ENCODE measurements around the gene SLC19A1.

Gene SLC19A1

DNA sequence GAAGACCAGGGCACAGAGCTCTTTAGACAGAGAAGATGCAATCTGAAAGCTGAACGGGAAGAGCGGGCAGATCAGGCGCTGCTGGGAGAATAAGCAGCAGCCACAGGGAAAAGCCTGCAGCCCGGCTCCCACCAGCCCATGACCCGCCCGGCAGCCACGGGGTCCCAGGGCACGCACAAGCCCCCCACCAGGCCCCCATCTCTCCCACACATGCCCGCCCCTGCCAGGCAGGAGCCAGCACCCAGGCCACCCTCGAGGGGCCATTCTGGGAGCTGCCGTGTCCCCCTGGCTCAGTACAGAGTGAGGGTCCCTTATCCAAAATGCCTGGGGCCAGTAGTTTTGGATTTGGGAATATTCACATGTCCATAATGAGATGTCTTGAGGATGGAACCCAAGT, 16.3 kb downstream of the SLC19A1 start:
- no peak overlapping the region for H3K4me3 ChIP-seq (replicated peaks; ENCODE audit: low read depth, low read length)
- no peak for DNase-seq (ENCODE audit: extremely low read depth, low read depth)
- TF ChIP-seq, protein P1, sequence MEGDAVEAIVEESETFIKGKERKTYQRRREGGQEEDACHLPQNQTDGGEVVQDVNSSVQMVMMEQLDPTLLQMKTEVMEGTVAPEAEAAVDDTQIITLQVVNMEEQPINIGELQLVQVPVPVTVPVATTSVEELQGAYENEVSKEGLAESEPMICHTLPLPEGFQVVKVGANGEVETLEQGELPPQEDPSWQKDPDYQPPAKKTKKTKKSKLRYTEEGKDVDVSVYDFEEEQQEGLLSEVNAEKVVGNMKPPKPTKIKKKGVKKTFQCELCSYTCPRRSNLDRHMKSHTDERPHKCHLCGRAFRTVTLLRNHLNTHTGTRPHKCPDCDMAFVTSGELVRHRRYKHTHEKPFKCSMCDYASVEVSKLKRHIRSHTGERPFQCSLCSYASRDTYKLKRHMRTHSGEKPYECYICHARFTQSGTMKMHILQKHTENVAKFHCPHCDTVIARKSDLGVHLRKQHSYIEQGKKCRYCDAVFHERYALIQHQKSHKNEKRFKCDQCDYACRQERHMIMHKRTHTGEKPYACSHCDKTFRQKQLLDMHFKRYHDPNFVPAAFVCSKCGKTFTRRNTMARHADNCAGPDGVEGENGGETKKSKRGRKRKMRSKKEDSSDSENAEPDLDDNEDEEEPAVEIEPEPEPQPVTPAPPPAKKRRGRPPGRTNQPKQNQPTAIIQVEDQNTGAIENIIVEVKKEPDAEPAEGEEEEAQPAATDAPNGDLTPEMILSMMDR (IDR thresholded peaks at IDR 0.05; ENCODE audit: low read depth, low read length, missing control alignments): no peak

DNA sequence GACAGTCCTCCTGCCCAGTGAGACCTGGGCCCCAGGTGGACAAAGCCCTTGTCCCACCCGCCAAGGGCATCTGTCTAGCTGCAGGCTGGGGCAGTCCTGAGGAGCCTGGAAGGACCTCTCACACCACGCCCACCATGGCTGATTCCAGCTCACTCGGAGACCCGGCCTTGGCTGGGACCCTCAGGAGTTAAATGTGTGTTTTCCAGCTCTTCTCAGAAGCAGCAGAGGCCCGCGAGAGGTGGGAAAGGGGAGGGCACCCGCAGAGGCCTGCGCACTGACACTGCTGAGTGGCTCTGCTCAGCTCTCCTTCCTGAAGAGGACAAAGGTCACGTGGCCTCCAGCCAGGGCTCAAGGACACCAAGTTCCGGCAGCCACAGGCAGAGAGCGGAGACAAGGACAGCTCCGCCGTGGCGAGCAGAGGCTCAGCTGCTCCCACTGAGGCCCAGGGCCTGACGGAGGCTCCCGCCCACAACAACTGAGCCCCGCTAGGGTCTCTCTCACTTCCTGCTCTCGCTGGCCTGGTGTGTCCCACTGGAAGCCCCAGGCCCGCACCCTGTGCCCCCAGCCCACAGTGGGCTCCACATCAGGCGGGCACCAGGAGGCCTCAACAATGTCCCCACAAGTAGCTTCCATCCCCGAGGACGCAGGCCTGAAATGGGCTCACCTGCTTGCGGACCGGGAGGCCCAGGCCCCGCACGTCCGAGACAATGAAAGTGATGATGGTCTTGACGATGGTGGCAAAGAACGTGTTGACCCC, 16.9 kb downstream of the SLC19A1 start:
- TF ChIP-seq, protein P1 (IDR thresholded peaks at IDR 0.05; ENCODE audit: low read depth, low read length, missing control alignments): no peak
- H3K4me3 ChIP-seq (replicated peaks; ENCODE audit: low read depth, low read length): no peak overlapping the region
- DNase-seq (ENCODE audit: extremely low read depth, low read depth): no peak

- no peak for DNase-seq (ENCODE audit: extremely low read depth, low read depth)
- H3K4me3 ChIP-seq (replicated peaks; ENCODE audit: low read depth, low read length): no peak overlapping the region
- TF ChIP-seq, protein P1 (IDR thresholded peaks at IDR 0.05; ENCODE audit: low read depth, low read length, missing control alignments): no peak
These were observed 17.5 kb downstream of the SLC19A1 start for GRCh38 chr21:45524756-45525152.

DNA sequence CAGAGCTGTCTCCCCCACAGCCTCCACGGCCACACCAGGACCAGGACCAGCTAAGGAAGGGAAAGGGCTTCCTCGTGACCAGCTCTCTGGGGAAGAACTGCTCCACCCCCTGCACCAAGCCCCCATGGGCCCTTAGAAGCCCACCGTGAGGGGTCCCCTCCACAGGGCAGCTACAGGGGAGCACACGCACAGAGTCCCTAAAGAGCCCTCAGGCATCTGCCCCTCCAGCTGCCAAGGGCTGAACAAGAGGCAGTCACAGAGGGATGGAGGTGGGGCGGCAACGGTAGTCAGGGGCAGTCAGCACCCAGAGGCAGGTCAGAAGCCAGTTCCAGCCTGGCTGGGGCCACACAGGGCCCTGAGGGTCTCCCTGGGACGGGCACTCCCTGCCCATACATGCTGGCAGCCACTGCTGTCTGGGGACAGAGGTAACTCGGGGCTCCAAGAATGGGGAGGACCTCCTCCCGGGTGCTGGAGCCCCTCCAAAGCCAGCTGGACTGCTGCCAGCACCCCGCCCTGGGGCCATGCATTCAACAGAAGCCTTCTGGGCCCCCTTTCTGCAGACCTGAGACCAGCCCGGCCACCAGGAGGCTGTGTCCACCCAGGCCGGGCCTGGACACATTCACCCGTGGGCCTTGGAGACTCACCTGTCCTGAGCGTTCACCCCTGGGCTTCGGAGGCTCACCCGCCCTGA, 18.7 kb downstream of the SLC19A1 start:
- DNase-seq (ENCODE audit: extremely low read depth, low read depth): no peak
- H3K4me3 ChIP-seq (replicated peaks; ENCODE audit: low read depth, low read length): no peak overlapping the region
- TF ChIP-seq, protein P1 (IDR thresholded peaks at IDR 0.05; ENCODE audit: low read depth, low read length, missing control alignments): no peak

DNA sequence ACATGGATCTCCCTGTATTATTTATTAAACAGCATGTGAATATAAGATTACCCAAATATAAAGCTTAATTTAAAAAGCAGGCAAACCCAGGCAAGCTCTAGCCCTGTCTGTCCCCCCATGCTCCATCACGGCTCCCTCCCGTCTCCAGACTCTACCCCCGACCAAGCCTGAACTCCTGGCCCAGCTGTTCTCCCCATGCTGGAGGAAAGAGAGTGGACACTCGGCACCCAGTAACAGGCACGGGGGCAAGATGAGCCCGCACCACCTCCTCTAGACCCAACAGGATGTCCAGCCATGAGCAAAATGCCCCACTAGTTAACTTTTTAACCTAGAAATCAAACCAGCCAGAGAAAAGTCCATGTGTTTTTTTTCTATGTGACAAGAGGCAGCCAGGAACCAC, 19.3 kb downstream of the SLC19A1 start:
- TF ChIP-seq, protein P1 (IDR thresholded peaks at IDR 0.05; ENCODE audit: low read depth, low read length, missing control alignments): no peak
- no peak overlapping the region for H3K4me3 ChIP-seq (replicated peaks; ENCODE audit: low read depth, low read length)

GRCh38 chr21:45522381-45522780, 19.9 kb downstream of the SLC19A1 start:
- no peak for DNase-seq (ENCODE audit: extremely low read depth, low read depth)
- TF ChIP-seq, protein P1 (IDR thresholded peaks at IDR 0.05; ENCODE audit: low read depth, low read length, missing control alignments): no peak
- H3K4me3 ChIP-seq (replicated peaks; ENCODE audit: low read depth, low read length): no peak overlapping the region

More for the DNA sequence above, 19.3 kb downstream of the SLC19A1 start:
- no peak for DNase-seq (ENCODE audit: extremely low read depth, low read depth)

Data from HFF-Myc (cell line).